ENCODE measurements around the gene RAN.
"Not testable (repeated sequence)": the region's sequence is repeated elsewhere in the genome, so short reads cannot be mapped to it uniquely, and the experiment has no call there.

Gene RAN

GRCh38 chr12:130904064-130904463, 32.2 kb downstream of the RAN start:
- H2AFZ ChIP-seq (ENCODE audit: low read length): no peak overlapping the region
- no peak overlapping the region for H3K4me2 ChIP-seq (ENCODE audit: low read depth, low read length)
- H3K79me2 ChIP-seq (ENCODE audit: low read length): no peaks in the 10 kb centered on the region
- H3K27me3 ChIP-seq (replicated peaks; ENCODE audit: insufficient read depth, low read length): no peaks in the 10 kb centered on the region
- no peak overlapping the region for H3K27ac ChIP-seq (ENCODE audit: low read length)
- H3K4me3 ChIP-seq (ENCODE audit: low read length): no peak overlapping the region
- H3K9ac ChIP-seq (ENCODE audit: low read length): no peak overlapping the region
- no peaks in the 10 kb centered on the region for H4K20me1 ChIP-seq (ENCODE audit: insufficient read depth, low read length)
- TF ChIP-seq EZH2phosphoT487 (IDR thresholded peaks at IDR 0.05; ENCODE audit: low read length): no peak
- TF ChIP-seq EZH2 (optimal IDR thresholded peaks at IDR 0.05; ENCODE audit: low read depth, low read length): no peak
- no peak for TF ChIP-seq CTCF (IDR thresholded peaks at IDR 0.05; ENCODE audit: low read length)
- no peaks in the 10 kb centered on the region for H3F3A ChIP-seq (ENCODE audit: insufficient read depth, low read length)
- no peaks in the 10 kb centered on the region for H3K36me3 ChIP-seq (replicated peaks; ENCODE audit: insufficient read depth, low read length)
- H3K9me2 ChIP-seq (replicated peaks; ENCODE audit: insufficient read depth, low read length): no peaks in the 10 kb centered on the region
- DNase-seq: no peak
- H3K9me3 ChIP-seq (replicated peaks; ENCODE audit: insufficient read depth, low read length): no peaks in the 10 kb centered on the region
- no peaks in the 10 kb centered on the region for H3K4me1 ChIP-seq (ENCODE audit: low read length)

- not testable (repeated sequence) for H4K20me1 ChIP-seq (ENCODE audit: insufficient read depth, low read length); H3F3A ChIP-seq (ENCODE audit: insufficient read depth, low read length); DNase-seq; H3K79me2 ChIP-seq (ENCODE audit: low read length); H3K4me1 ChIP-seq (ENCODE audit: low read length); H3K9me2 ChIP-seq (replicated peaks; ENCODE audit: insufficient read depth, low read length); H2AFZ ChIP-seq (ENCODE audit: low read length); H3K27me3 ChIP-seq (replicated peaks; ENCODE audit: insufficient read depth, low read length); H3K36me3 ChIP-seq (replicated peaks; ENCODE audit: insufficient read depth, low read length); H3K9ac ChIP-seq (ENCODE audit: low read length); H3K4me2 ChIP-seq (ENCODE audit: low read depth, low read length); H3K27ac ChIP-seq (ENCODE audit: low read length); H3K4me3 ChIP-seq (ENCODE audit: low read length); H3K9me3 ChIP-seq (replicated peaks; ENCODE audit: insufficient read depth, low read length)
These were observed 33.1 kb downstream of the RAN start for GRCh38 chr12:130904936-130905455.

GRCh38 chr12:130909111-130909510, 37.2 kb downstream of the RAN start:
- Histone ChIP-seq H3K4me1 (ENCODE audit: low read length) (no peaks in the 10 kb centered on the region), H3K36me3 (replicated peaks; ENCODE audit: insufficient read depth, low read length) (no peaks in the 10 kb centered on the region), H3K79me2 (ENCODE audit: low read length) (no peaks in the 10 kb centered on the region), H3F3A (ENCODE audit: insufficient read depth, low read length) (no peaks in the 10 kb centered on the region), H3K4me2 (ENCODE audit: low read depth, low read length) (no peak overlapping the region), H4K20me1 (ENCODE audit: insufficient read depth, low read length) (no peaks in the 10 kb centered on the region), H3K9me2 (replicated peaks; ENCODE audit: insufficient read depth, low read length) (no peaks in the 10 kb centered on the region), H3K4me3 (ENCODE audit: low read length) (no peak overlapping the region), H3K9me3 (replicated peaks; ENCODE audit: insufficient read depth, low read length) (no peaks in the 10 kb centered on the region), H2AFZ (ENCODE audit: low read length) (no peak overlapping the region), H3K27me3 (replicated peaks; ENCODE audit: insufficient read depth, low read length) (no peaks in the 10 kb centered on the region), H3K27ac (ENCODE audit: low read length) (no peak overlapping the region), H3K9ac (ENCODE audit: low read length) (no peak overlapping the region)
- TF ChIP-seq EZH2phosphoT487 (IDR thresholded peaks at IDR 0.05; ENCODE audit: low read length): no peak
- no peak for TF ChIP-seq EZH2 (optimal IDR thresholded peaks at IDR 0.05; ENCODE audit: low read depth, low read length)
- TF ChIP-seq CTCF (IDR thresholded peaks at IDR 0.05; ENCODE audit: low read length): no peak
- no peak for DNase-seq

GRCh38 chr12:130911193-130911592, 39.3 kb downstream of the RAN start:
- Histone ChIP-seq H3K27ac (ENCODE audit: low read length) (no peak overlapping the region), H3K9ac (ENCODE audit: low read length) (no peak overlapping the region), H3K79me2 (ENCODE audit: low read length) (no peaks in the 10 kb centered on the region), H3K4me3 (ENCODE audit: low read length) (no peak overlapping the region), H3K9me2 (replicated peaks; ENCODE audit: insufficient read depth, low read length) (no peaks in the 10 kb centered on the region), H3K9me3 (replicated peaks; ENCODE audit: insufficient read depth, low read length) (no peaks in the 10 kb centered on the region), H3K36me3 (replicated peaks; ENCODE audit: insufficient read depth, low read length) (no peaks in the 10 kb centered on the region), H3K4me2 (ENCODE audit: low read depth, low read length) (no peak overlapping the region), H3K27me3 (replicated peaks; ENCODE audit: insufficient read depth, low read length) (0 out of 2 replicates have a peak, but pooled peaks cover 5% of the 10 kb centered on the region), H3F3A (ENCODE audit: insufficient read depth, low read length) (no peaks in the 10 kb centered on the region), H4K20me1 (ENCODE audit: insufficient read depth, low read length) (no peaks in the 10 kb centered on the region), H2AFZ (ENCODE audit: low read length) (no peak overlapping the region), H3K4me1 (ENCODE audit: low read length) (no peaks in the 10 kb centered on the region)
- TF ChIP-seq EZH2 (optimal IDR thresholded peaks at IDR 0.05; ENCODE audit: low read depth, low read length) (no peak), CTCF (IDR thresholded peaks at IDR 0.05; ENCODE audit: low read length) (no peak), EZH2phosphoT487 (IDR thresholded peaks at IDR 0.05; ENCODE audit: low read length) (no peak)
- no peak for DNase-seq
